SH-SY5Y (cell line): ENCODE measurements around the gene GDI1.

Source experiments
- GATA2 ChIP-seq: IDR thresholded peaks from 2 replicates; pipeline ENCODE4 v1.6.1; 2011; ENCODE audit warnings: mild to moderate bottlenecking, low read depth, low read length
- GATA3 ChIP-seq: IDR thresholded peaks from 2 replicates; pipeline ENCODE4 v1.6.1; 2011; ENCODE audit warnings: low read depth, mild to moderate bottlenecking, low read length, moderate library complexity

GDI1 gene

GRCh38 chrX:154408659-154409221 lies 28.2 kb upstream of the GDI1 start:
- no peak for TF ChIP-seq GATA2
- TF ChIP-seq GATA3, result no peak

DNA sequence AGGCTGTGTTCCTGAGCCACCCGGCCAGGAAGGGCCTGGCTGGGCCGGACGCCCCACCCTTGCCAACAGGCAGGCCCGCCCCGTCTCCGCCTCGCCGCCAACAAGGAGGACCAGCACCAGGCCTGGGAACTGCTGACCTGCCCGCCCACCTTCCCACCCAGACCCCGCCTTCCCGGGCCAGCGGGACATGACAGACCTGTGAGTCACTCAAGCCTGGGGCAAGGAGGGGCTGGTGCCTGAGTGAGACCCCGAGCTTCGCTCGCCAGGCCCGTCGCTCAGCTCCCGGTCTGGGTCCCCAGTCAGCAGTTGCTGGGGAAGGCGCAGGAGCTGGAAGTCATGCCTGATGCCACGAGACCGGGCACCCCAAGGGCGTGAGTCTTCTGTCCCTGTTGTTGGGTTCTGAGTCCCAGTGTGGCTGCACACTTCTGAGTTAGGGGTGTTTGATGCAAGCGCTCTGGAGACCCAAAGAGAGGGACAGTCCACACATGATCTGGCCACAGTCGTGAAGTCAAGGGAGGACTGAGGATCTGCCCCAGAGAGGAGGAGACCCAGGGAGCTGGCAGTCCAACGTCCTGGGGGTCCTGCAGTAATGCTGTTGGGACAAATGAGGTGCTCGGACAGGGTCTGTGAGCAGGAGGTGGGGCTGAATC lies 27.6 kb upstream of the GDI1 start, which contains the start of gene DNASE1L1:
Gene DNASE1L1 (minus strand): TSS at position 33 of the 650 bp plus-strand sequence. CDS start 3,686 bp downstream, outside the sequence.
- TF ChIP-seq GATA3, result no peak
- no peak for TF ChIP-seq GATA2

DNA sequence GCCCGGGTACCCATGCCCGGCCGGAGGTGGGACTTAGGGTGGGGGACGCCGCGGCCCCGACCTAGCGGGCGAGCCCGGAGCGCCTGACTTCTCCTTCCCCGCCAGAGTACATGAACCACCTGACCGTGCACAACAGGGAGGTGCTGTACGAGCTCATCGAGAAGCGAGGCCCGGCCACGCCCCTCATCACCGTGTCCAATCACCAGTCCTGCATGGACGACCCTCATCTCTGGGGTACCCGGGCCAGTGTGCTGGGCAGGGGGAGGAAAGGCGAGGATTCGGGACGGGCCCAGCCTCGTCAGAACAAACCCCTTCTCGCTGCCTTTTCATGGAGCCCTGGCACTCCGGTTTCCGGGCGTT lies 25.0 kb upstream of the GDI1 start:
- no peak for TF ChIP-seq GATA2
- TF ChIP-seq GATA3, result no peak

GRCh38 chrX:154412468-154412867 lies 24.5 kb upstream of the GDI1 start:
- no peak for TF ChIP-seq GATA3
- TF ChIP-seq GATA2, result no peak

GRCh38 chrX:154413142-154413541 lies 23.8 kb upstream of the GDI1 start:
- no peak for TF ChIP-seq GATA3
- no peak for TF ChIP-seq GATA2

DNA sequence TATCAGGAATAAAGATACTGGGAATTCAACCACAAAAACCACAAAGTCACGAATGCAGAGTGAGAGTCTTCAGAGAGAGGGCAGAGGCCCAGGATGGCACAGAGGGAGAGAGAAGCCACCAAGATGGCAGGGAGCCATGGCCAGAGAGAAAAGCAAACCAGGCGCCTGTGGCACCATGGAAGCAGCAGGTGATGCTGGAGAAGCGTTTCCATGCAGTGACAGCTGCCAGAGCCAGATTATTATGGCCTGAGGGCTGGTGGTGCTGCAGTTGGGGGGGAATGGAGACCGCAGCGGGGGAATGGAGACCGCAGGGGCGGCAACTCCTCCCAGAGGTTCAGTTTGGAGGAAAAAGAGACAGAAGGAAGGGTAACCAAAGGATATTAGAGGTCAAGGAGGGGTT lies 19.8 kb upstream of the GDI1 start:
- TF ChIP-seq GATA3 (no peak), GATA2 (no peak)

- no peak for TF ChIP-seq GATA3
- no peak for TF ChIP-seq GATA2
Measured at GRCh38 chrX:154419189-154419588, 17.8 kb upstream of the GDI1 start.

- TF ChIP-seq GATA3 (no peak), GATA2 (no peak)
Measured at GRCh38 chrX:154419688-154420401, 17.1 kb upstream of the GDI1 start.

- no peak for TF ChIP-seq GATA2
- TF ChIP-seq GATA3, result no peak
Measured at GRCh38 chrX:154420402-154420756, 16.6 kb upstream of the GDI1 start.

- no peak for TF ChIP-seq GATA3
- no peak for TF ChIP-seq GATA2
Measured at GRCh38 chrX:154426916-154427770, 9.8 kb upstream of the GDI1 start.

DNA sequence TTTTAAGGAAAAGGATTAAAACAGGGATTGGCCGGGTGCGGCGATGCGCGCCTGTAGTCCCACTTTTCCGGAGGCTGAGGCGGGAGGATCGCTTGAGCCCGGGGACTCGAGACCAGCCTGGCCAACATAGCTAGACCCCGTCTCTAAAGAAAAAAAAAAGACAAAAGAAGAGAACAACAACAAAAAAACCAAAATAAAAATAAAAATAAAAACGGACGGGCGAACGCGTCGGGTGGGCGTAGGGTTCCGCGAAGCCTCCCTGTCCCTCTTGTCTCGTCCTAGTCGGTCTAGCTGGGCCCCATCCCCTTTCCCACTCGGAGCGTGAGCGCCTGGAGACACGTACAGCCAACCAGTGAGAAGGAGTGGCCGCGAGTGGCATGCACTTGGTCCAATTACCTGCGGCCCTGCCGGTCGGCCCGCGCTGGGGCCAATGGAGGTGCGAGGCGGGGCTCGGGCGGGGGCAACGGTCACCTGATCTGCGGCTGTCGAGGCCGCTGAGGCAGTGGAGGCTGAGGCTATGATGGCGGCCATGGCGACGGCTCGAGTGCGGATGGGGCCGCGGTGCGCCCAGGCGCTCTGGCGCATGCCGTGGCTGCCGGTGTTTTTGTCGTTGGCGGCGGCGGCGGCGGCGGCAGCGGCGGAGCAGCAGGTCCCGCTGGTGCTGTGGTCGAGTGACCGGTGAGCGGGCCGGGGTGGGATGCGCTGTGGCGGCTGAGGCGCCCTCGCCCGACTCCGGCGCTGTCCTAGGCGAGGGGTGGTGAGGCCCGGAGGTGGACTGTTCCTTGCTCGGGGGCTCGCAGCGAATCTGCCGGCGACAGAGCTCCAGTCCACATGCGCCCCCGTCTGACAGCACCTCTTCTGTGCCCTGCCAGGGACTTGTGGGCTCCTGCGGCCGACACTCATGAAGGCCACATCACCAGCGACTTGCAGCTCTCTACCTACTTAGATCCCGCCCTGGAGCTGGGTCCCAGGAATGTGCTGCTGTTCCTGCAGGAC lies 8.5 kb upstream of the GDI1 start, which contains the start of gene ATP6AP1:
Gene ATP6AP1 (plus strand): TSS at position 502 of the 996 bp plus-strand sequence. CDS start 16 bp downstream, at position 518.
- TF ChIP-seq GATA3 (no peak), GATA2 (no peak)

DNA sequence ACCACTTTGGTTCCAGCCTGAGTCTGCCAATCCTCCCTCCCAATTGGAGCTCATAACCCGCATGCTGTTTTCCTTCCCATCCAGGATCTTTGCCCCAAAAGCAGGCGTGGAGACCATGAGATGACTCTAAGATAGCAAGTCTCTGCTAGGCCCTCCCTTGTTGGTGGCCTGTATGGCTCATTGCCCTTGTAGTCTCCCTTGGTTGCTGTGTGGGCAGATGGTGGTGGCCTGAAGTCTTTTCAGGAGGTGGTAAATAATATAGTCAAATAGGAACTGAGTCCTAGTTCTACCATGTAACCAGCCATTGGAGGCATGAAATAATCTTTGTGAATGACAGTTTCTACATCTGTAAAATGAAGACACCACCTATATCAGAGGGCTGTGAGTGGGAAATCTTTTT lies 7.2 kb upstream of the GDI1 start:
- no peak for TF ChIP-seq GATA2
- no peak for TF ChIP-seq GATA3

GRCh38 chrX:154430479-154430878 lies 6.5 kb upstream of the GDI1 start:
- no peak for TF ChIP-seq GATA2

GRCh38 chrX:154430916-154431315 lies 6.0 kb upstream of the GDI1 start:
- TF ChIP-seq GATA3 (no peak), GATA2 (no peak)
